GM12864 (cell line): ENCODE measurements around the gene ARL4D.
"Not testable (repeated sequence)": the region's sequence is repeated elsewhere in the genome, so short reads cannot be mapped to it uniquely, and the experiment has no call there.

Source experiments
- DNase-seq: peaks from one replicate; pipeline ENCODE4 v3.0.0-alpha.2; 2011; ENCODE audit warnings: low read depth
- H3K4me3 ChIP-seq: 2 replicates; pipeline ENCODE4 v1.5.1; 2011; ENCODE audit warnings: mild to moderate bottlenecking, low read depth, low read length, control low read depth
- TF ChIP-seq, protein P1 (sequence below): IDR thresholded peaks from 2 replicates; pipeline ENCODE4 v1.5.1; 2011; ENCODE audit warnings: low read depth, mild to moderate bottlenecking, moderate library complexity, low read length, control low read depth, inconsistent platforms; ENCODE audit errors: missing control alignments

ARL4D gene

DNA sequence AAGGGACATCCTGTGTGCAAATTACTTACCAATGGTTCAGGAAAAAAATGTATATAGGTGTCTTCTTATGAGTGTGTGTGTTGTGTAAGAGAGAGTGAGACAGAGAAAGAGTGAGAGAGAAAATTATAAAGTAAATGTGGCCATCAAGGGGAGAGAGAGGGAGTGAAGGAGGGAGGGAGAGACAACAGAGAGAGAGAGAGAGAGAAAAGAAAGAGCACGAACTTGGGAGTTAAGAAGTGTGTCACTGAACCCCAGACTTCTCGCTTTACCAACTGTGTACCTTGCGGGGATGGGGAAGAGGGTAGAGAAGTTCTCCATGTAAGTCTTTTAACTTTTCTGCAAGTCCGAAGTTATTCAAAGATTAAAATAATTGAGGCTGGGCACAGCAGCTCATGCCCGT, 28.8 kb upstream of the ARL4D start:
- no peak overlapping the region; the same call in 1 of the 2 replicates for H3K4me3 ChIP-seq
- no peak for DNase-seq
- TF ChIP-seq, protein P1, sequence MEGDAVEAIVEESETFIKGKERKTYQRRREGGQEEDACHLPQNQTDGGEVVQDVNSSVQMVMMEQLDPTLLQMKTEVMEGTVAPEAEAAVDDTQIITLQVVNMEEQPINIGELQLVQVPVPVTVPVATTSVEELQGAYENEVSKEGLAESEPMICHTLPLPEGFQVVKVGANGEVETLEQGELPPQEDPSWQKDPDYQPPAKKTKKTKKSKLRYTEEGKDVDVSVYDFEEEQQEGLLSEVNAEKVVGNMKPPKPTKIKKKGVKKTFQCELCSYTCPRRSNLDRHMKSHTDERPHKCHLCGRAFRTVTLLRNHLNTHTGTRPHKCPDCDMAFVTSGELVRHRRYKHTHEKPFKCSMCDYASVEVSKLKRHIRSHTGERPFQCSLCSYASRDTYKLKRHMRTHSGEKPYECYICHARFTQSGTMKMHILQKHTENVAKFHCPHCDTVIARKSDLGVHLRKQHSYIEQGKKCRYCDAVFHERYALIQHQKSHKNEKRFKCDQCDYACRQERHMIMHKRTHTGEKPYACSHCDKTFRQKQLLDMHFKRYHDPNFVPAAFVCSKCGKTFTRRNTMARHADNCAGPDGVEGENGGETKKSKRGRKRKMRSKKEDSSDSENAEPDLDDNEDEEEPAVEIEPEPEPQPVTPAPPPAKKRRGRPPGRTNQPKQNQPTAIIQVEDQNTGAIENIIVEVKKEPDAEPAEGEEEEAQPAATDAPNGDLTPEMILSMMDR: no peak

DNA sequence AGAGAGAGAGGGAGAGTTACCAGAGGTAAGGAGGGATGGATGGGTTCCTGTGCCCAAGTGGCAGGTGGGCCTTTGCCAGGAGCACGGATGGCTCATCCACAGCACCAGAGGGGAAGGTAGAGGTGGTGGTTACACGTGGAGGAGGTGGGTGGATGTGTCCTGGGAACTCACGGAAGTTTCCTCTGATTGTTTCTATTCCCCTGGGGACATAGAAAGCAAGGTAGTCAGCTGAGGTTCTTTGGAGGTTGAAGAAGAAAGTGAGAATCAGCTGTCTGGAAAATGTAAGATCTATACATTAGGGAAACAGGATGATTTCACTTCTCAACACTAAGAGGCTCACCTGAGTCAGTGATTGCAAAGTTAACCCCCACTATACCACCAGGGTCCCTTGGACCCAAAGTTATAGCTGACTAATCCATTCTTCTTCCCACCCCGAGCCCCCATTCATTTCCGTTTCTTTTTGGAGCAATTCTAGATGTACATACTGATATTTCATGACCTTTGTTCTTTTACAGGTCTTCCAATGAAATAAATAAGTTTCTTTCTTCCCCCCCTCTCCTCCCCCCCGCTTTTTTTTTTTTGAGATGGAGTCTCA, 27.5 kb upstream of the ARL4D start:
- TF ChIP-seq, protein P1: no peak
- DNase-seq: no peak
- H3K4me3 ChIP-seq: no peak overlapping the region

DNA sequence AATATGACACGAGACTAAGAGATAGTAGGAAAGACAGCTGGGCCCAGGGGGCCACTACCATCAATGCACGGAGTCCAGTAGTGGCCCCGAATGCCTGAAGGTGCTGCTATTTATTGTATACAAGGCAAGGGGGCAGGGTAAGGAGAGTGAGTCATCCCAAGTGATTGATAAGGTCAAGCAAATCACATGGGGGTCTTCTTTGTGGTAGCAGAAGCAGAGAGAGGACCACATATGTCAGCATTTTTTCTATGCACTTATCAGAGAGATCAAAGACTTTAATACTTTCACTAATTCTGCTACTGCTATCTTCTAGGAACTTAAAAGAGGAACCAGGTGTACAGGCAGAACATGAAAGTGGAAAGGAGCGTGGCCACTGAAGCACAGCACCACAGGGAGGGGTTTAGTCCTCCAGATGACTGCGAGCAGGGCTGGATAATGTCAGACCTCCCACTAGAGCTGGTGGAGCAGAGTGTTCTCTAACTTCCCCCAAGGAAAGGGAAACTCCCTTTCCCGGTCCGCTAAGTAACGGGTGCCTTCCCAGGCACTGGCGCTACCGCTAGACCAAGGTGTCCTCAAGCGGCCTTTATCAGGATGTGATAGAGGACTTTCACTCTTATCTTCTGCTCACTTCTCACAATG, 26.4 kb upstream of the ARL4D start:
- TF ChIP-seq, protein P1: no peak
- DNase-seq: peak; percentile 83
- H3K4me3 ChIP-seq: peak overlapping the region; percentile 9

DNA sequence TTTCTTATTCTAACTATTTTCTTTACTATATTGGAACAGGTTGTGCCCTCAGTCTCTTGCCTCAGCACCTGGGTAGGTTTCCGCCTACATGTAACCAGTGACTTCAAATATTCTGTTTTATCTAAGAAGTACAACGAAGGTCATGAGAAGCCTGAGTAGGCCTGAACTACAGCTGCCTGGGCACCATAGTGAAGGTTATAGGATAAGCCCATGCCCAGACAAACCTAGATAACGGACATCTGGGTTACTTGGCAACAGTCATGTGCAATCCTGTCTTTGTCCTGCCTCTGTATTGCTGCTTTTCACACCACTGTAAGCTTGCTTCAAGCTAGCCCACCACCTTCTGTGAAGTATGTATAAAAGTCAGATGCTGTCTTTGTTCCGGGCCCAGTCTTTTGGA, 25.4 kb upstream of the ARL4D start:
- H3K4me3 ChIP-seq: no peak overlapping the region
- DNase-seq: no peak
- TF ChIP-seq, protein P1: no peak

DNA sequence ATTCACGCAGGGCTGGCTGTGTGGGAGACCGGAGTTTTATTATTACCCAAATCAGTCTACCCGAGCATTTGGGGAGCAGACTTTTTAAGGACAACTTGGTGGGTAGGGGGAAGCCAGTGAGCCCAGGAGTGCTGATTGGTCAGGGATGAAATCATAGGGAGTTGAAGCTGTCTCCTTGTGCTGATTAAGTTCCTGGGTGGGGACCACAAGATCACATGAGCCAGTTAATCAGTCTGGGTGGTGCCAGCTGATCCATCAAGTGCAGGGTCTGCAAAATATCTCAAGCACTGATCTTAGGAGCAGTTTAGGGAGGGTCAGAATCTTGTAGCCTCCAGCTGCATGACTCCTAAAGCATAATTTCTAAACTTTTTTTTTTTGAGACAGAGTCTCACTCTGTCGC, 22.9 kb upstream of the ARL4D start:
- not testable (repeated sequence) for DNase-seq, H3K4me3 ChIP-seq

DNA sequence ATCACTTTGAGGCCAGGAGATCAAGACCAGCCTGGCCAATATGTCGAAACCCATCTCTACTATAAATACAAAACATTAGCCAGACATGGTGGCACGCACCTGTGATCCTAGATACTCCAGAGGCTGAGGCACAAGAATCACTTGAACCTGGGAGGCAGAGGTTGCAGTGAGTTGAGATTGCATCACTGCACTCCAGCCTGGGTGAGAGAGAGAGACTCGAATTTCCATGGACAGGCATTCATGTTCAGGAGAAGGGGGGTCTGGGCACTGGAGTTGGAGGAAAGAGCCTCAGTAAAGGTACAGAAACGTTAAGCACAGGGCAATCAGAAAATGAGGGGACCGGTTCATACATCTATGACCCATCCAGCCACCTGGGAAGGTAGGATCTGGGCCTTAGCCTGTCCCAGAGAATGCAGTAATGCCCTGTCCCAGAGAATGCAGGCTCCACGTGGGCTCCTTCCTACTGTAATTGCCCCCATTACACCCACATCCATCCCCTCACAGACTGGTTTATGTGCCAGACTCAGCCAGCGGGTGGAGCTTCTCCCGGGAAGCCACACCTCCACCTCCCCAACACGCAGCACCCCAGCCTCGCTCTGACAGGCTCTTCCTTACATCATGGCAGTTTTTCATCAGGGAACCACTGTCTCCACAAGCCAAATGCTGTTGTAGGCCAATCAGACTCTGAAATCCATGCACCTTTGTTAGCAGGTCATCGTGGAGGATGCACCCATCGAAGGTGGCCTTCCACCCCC, 21.6 kb upstream of the ARL4D start:
- TF ChIP-seq, protein P1: no peak
- H3K4me3 ChIP-seq: no peak overlapping the region
- DNase-seq: no peak

DNA sequence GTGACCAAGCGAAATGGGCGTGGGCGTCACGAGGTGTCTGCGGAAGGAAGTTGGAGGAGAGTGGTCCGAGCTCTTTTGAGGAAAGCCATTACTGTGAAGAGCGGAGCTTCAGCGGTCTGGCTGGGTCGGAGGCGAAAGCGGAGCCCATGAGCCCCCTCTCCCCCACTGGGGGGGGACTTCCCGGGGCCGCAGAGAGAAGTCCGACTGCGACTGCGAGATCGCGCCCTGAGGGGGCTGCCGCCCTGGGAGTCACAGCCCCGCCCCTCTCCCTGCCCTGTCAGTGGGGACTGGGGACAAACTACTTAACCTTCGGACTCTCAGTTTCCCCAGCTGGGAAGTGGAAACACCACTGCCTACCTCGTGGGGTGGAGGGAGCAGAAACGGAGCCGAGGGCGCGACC, 20.0 kb upstream of the ARL4D start:
- DNase-seq: no peak
- TF ChIP-seq, protein P1: no peak
- H3K4me3 ChIP-seq: no peak overlapping the region
